ENCODE results near the gene SMOC2.

Gene SMOC2

GRCh38 chr6:168459572-168459971 is 18.6 kb downstream of the SMOC2 start:
- ChIA-PET CTCF (no interaction called here), POLR2A (no interaction called here)
- Histone ChIP-seq H3K4me3 (ENCODE audit: low read depth, low read length) (no peak overlapping the region), H3K36me3 (ENCODE audit: control insufficient read depth in 2 of 2, insufficient read depth in 1 of 2, low read length in 2 of 2) (no peaks in the 10 kb centered on the region), H3K4me1 (ENCODE audit: control insufficient read depth, insufficient read depth, low read length) (no peaks in the 10 kb centered on the region), H3K9me3 (ENCODE audit: control insufficient read depth, insufficient read depth, low read depth, low read length) (no peaks in the 10 kb centered on the region), H3K27ac (ENCODE audit: extremely low read depth, low read depth, low read length) (no peak overlapping the region)
- TF ChIP-seq ZNF777 (tag by site-specific recombination; IDR thresholded peaks at IDR 0.05; ENCODE audit: borderline replicate concordance) (no peak), ZNF2 (tag by site-specific recombination; IDR thresholded peaks at IDR 0.05) (no peak), SETDB1 (IDR thresholded peaks at IDR 0.05; ENCODE audit: insufficient read length, low read length) (no peak), ZFP69B (tag by site-specific recombination; IDR thresholded peaks at IDR 0.05) (no peak), ZNF585B (tag by site-specific recombination; IDR thresholded peaks at IDR 0.05) (no peak), ZNF311 (tag by site-specific recombination; IDR thresholded peaks at IDR 0.05; ENCODE audit: borderline replicate concordance) (no peak), ZNF560 (tag by site-specific recombination; IDR thresholded peaks at IDR 0.05; ENCODE audit: borderline replicate concordance) (no peak), MEIS1 (CRISPR knock-in tag; IDR thresholded peaks at IDR 0.05; ENCODE audit: borderline replicate concordance) (no peak), BCL11B (tag by site-specific recombination; IDR thresholded peaks at IDR 0.05; ENCODE audit: low read depth) (no peak), SCRT1 (tag by site-specific recombination; IDR thresholded peaks at IDR 0.05; ENCODE audit: borderline replicate concordance) (no peak)

GRCh38 chr6:168462289-168462853 is 21.4 kb downstream of the SMOC2 start:
- no peak for TF ChIP-seq ZBTB44 (tag by site-specific recombination; IDR thresholded peaks at IDR 0.05)
- no peak for TF ChIP-seq ZNF10 (tag by site-specific recombination; IDR thresholded peaks at IDR 0.05)
- no peak for TF ChIP-seq KLF1 (tag by site-specific recombination; IDR thresholded peaks at IDR 0.05)
- TF ChIP-seq TCF7L2 (IDR thresholded peaks at IDR 0.05; ENCODE audit: borderline replicate concordance, low read depth, low read length) = no peak
- TF ChIP-seq KLF17 (tag by site-specific recombination; IDR thresholded peaks at IDR 0.05) = no peak
- no peak for TF ChIP-seq ZSCAN23 (tag by site-specific recombination; IDR thresholded peaks at IDR 0.05)
- TF ChIP-seq ZSCAN4 (tag by site-specific recombination; IDR thresholded peaks at IDR 0.05) = no peak
- no peak for TF ChIP-seq SP3 (tag by site-specific recombination; IDR thresholded peaks at IDR 0.05)
- no peak for TF ChIP-seq ZNF571 (tag by site-specific recombination; IDR thresholded peaks at IDR 0.05)
- no peak for TF ChIP-seq ZNF266 (tag by site-specific recombination; IDR thresholded peaks at IDR 0.05; ENCODE audit: low read depth)
- TF ChIP-seq ZNF529 (tag by site-specific recombination; IDR thresholded peaks at IDR 0.05; ENCODE audit: insufficient replicate concordance) = no peak
- Histone ChIP-seq H3K27ac (ENCODE audit: extremely low read depth, low read depth, low read length) (no peak overlapping the region), H3K4me3 (ENCODE audit: low read depth, low read length) (no peak overlapping the region), H3K9me3 (ENCODE audit: control insufficient read depth, insufficient read depth, low read depth, low read length) (no peaks in the 10 kb centered on the region), H3K4me1 (ENCODE audit: control insufficient read depth, insufficient read depth, low read length) (no peaks in the 10 kb centered on the region), H3K36me3 (ENCODE audit: control insufficient read depth in 2 of 2, insufficient read depth in 1 of 2, low read length in 2 of 2) (no peaks in the 10 kb centered on the region)
- POLR2A ChIA-PET = no interaction called here
- CTCF ChIA-PET = interaction anchor here (0.7 to 0.9 kb wide), 2 partner anchors 11 to 996 kb away, joined by 3 to 5 read pairs; no protein-coding TSS in a partner anchor

All from HEK293 (cell line).